IPS-NIHi7 (cell line): ENCODE results near the gene TUBD1.
"Not testable (repeated sequence)": the region's sequence is repeated elsewhere in the genome, so short reads cannot be mapped to it uniquely, and the experiment has no call there.

Experiments used
- DNase-seq: peaks from one replicate; pipeline ENCODE4 v3.0.0; 2012; ENCODE audit warnings: mixed read lengths; ENCODE audit errors: extremely low spot score

Gene TUBD1, protein sequence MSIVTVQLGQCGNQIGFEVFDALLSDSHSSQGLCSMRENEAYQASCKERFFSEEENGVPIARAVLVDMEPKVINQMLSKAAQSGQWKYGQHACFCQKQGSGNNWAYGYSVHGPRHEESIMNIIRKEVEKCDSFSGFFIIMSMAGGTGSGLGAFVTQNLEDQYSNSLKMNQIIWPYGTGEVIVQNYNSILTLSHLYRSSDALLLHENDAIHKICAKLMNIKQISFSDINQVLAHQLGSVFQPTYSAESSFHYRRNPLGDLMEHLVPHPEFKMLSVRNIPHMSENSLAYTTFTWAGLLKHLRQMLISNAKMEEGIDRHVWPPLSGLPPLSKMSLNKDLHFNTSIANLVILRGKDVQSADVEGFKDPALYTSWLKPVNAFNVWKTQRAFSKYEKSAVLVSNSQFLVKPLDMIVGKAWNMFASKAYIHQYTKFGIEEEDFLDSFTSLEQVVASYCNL

DNA sequence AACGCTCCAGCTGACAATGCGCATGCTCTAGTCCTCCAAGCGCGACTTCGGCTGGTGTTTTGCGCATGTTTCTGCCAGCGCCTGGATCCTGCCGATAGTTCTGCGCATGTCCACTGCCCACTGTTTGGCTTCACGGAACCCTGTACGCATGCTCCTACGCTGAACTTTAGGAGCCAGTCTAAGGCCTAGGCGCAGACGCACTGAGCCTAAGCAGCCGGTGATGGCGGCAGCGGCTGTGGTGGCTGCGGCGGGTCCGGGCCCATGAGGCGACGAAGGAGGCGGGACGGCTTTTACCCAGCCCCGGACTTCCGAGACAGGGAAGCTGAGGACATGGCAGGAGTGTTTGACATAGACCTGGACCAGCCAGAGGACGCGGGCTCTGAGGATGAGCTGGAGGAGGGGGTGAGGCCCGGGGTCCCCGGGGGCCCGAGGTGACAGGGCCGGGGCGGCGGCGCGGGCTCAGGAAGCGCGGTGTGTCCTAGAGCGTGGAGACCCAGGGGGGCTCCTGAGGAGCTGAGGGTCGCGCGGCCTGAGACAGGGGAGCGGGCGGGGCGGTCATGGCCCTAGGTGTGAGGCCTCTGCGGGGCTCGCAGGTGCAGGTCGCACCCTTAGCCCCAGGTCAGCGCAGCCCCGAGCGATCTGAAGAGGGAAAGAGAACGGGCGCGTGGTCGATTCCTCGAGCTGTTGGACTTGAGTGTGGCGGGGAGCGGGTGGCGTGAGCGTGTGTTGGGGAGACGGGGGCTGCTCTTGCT is at the start of gene TUBD1, which contains the start of gene RPS6KB1:
Gene TUBD1, minus strand, starts transcription at position 20 of the 752 bp plus-strand sequence. CDS start 1,941 bp downstream, outside the sequence.
Gene RPS6KB1, plus strand, starts transcription at position 198 of the 752 bp plus-strand sequence. Its CDS starts 64 bp downstream, at position 262.
- peak; percentile 99 for DNase-seq

DNA sequence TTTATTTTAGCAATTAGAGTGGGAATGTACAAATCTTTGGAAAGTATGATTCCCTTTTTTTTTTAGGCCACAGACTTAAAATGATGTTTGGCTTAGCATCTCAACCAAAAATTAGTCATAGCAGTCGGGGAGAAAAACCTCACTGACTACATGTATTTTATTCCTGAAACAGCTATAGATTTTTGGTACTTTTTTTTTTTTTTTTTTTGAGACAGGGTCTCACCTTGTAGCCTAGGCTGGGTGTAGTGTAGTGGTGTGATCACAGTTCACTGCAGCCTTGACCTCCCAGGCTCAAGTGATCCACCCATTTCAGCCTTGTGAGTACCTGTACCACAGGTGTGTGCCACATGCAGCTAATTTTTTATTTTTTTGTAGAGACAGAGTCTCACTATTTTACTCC is 48.4 kb upstream of the TUBD1 start:
- no peak for DNase-seq

DNA sequence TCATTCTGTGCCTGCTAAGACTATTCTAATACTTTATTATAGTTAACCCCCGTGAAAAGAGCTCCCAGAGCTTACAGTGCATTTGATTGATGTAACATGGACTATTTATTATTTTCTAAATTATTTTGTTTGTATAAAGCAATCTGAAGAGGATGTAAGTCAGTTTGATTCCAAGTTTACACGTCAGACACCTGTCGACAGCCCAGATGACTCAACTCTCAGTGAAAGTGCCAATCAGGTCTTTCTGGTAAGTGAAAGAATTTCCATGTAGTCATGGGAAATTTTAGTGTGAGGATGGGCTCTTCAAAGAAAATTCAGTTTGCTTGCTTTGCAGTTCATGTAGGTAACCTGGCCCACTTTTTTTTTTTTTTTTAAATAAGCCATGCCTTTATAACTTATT is 48.0 kb upstream of the TUBD1 start:
- not testable (repeated sequence) for DNase-seq

DNA sequence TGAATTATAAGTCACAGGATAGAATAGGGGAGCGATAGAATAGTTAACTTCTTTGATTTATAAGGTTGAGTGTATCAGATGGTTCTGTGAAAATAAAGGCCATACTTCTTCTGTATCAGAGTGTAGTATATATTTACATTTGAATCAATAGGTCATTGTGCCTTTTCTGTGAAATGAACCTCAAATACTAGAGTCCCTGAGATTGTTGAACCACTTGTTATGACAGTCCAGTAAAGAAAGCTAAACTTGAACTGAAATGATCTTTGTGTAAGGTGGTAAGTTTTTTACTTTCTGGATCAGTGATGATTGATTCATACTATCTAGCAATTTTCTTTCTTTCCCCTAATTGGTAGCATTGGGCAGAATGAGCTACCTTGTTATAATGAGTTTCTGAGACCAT is 40.6 kb upstream of the TUBD1 start:
- not testable (repeated sequence) for DNase-seq

DNA sequence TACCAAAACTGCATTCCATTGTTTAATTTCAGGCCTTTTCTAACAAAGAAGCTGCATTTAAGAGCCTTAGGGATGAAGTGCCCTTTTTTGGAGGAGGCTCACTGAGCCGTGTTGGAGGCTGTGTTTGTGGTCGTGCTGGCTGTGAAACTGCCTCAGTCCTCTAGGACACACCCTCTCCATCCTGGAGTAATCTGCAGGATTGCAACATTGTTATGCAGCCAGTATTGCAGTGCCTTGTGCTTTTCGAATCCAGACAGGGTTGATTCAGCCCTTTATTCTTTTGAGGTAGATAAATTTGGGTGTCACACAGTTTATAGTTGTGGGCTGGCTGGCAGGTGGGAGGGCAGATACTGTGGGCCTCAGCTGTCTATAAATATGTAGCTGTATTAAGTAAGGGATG is 38.0 kb upstream of the TUBD1 start:
- DNase-seq = not testable (repeated sequence)

DNA sequence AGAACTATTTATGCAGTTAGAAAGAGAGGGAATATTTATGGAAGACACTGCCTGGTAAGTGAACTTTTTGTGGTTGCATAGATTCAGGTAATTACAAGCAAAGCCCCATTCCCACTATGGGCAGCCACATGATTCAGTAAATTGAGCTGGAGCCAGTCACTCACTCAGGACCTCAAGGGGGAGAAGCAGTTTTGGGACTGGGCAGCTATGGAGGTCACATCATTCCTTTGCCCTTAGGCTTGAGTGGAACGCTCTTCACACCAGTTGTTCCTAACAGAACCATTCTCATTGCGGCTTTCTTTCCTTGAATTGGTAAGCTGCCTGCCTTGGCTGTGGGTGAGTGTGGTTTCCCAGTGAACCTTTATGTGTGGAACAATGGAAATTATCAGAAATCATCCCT is 37.4 kb upstream of the TUBD1 start:
- DNase-seq = not testable (repeated sequence)

DNA sequence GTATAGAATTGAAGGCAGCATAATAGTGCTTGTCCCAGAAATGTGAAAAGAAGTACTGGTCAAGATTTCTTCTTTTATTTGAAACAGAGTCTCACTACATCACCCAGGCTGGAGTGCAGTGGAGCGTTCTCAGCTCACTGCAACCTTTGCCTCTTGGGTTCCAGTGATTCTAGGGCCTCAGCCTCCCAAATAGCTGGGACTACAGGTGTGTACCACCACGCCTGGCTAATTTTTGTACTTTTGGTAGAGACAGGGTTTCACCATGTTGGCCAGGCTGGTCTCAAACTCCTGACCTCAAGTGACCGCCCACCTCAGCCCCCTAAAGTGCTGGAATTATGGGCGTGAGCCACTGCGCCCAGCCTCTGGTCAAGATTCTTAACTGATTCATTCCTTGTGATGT is 27.9 kb upstream of the TUBD1 start:
- not testable (repeated sequence) for DNase-seq

DNA sequence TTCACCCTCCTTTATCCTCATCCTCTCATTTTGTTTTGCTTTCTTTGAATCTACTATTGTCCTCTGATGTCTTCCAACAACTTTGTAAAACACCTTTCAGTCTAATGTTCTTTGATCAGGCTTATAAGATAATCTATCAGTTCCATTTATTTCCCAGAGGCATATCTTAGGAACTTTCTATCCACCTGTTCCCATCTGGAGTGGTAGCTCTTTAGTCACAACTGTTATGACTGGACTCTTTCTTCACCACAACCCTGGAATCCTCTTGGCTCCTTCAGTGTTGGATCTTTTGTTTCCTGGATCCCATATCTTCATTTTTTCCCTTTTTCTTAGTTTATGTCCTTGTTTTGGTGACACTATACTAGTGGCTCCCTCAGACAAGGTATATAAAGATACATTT is 23.7 kb upstream of the TUBD1 start:
- no peak for DNase-seq

DNA sequence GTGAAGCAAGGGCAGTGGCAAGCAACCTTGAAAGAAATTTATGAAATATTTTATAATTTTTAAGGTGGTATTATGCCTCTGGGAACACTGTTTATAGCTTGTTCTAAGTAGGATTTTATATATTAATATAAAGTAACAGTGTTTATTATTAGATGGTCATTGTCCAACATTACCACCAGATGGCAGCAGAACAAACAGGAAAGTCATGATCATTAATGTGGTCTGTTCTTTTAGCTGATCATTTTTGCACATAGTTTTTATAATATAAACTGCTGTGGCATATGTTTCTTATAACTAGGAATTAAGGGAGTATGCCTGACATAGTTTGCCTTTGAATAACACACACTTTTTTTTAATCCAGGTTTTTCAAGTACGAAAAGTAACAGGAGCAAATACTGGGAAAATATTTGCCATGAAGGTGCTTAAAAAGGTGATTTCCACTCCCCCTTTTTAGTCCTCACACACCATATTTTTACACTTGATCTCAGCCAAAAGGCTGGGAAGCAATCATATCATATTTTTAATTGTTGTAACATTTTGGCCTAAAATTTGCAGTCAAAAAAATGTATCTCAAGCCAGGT is 21.6 kb upstream of the TUBD1 start:
- peak; percentile 50 for DNase-seq

DNA sequence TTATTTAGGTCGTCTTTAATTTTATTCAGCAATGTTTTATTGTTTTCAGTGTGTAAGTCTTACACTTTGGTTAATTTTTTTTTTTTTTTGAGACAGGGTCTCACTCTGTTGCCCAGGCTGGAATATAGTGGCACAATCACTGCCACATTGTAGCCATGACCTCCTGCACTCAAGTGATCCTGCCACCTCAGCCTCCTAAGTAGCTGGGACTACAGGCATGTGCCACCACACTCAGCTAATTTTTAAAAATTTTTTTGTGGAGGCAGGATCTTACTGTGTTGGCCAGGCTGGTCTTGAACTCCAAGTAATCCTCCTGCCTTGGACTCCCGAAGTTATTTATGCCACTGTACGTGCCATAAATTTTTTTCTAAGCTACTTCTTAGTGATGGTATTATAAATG is 14.7 kb upstream of the TUBD1 start:
- DNase-seq = no peak

DNA sequence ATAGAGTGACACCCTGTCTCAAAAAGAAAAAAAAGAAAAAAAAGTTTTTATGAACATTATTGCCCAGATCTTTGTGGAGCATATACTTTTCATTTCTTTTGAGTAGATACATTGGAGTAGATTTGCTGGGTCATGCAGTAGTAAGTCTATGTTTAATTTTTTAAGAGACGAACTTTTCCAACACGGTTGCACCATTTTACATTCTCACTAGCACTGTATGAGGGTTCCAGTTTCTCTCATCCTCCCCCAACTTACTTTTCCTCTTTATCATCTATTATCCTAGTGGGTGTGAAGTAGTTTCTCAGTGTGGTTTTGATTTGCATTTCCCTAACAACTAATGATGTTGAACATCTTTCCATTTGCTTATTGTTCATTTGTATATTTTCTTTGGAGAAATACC is 10.7 kb upstream of the TUBD1 start:
- no peak for DNase-seq

DNA sequence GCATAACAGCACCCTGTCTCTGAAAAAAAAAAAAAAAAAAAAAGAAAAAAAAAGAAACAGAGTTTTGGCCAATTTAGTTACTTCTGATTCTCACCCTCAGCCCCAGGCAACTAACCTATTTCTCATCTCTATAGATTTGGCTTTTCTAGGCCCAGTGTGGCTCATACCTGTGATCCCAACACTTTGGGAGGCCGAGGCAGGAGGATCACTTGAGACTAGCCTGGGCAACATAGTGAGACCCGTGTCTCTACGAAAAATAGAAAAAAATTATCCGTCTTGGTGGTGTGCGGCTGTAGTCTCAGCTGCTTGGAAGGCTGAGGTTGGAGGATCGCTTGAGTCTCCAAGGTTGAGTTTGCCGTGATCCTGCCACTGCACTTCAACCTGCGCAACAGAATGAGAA is 8.9 kb upstream of the TUBD1 start:
- no peak for DNase-seq

DNA sequence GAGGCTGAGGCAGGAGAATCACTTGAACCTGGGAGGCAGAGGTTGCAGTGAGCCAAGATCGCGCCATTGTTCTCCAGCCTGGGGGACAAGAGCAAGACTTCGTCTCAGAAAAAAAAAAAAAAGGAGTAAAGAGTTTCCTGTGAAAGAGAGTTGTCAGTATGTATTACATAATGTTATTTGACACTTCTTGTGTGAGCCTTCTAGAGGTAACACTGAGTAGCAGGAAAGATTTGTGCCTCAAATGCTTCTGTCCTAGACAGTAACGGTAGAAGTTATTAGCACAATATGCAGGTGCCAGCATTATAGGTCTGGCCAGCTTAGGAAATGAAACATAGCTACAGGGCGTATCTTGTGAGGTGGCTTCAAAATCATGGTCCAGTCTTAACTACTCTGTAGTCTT is 6.4 kb upstream of the TUBD1 start:
- DNase-seq = no peak

DNA sequence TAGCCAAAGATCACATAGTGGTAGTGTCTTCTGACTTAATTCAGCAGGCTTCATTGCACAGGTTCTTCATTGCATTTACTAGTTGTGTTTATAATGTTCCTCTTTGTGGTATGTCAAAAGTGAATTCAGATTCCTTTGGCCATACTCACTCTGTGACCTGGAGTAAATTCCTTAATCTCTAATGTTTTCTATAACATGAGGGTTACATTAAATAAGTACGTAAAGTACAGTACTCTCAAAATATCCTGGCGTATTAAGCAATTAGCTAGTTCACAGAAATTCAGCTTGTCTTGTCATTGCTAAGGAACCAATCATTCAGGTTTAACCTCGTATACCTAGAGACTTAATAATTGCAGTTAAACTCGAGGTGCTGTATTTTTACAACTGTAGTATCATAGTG is 4.3 kb upstream of the TUBD1 start:
- no peak for DNase-seq

DNA sequence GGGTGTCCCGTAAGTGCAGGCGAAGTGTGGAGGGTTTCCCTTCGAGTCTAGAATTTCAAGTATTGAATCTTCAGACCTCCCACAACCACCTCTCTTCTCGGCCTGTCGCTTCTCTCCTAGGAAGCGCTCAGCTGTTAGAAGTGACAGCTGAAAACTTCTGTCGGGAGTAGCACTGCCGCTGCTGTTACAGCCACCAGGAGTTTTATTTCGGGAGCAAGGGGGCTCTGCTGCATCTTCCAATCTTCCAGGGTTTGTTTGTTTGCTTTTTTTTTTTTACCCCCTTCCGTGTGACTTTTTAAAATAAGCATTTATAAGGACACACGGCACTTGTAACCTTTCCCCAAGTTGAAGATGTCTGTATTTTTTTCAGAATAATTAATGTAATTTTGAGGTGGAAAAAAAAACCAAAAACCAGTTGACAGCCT is 945 bp upstream of the TUBD1 start:
- peak; percentile 48 for DNase-seq

DNA sequence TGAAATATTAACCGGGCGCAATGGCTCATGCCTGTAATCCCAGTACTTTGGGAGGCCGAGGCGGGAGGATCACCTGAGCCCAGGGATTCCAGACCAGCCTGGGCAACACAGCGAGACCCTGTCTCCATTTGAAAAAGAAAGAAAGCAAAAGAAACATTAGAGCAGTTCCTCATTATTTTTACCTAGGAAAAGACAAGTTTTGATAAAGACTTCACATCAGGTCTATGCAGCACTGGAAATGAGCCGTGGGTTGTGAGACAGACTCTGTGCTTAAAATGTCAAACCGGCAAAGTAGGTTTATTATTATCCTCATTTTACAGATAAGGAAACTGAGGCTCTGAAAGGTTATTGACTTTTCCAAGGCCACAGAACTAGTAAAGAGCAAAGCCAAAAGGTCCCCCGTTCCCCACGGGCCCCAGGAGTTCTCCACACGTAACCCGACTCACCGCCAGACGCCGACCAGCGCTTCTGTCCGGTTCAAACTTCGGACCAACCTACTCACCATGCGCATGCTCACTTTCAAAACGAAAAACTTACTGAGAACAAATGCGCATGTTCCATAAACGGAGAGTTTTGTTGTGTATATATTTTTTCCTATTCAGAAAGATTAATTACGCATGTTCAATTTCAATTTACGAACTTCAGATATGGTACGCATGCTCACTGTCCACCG is 356 bp downstream of the TUBD1 start:
- DNase-seq = peak; percentile 59

DNA sequence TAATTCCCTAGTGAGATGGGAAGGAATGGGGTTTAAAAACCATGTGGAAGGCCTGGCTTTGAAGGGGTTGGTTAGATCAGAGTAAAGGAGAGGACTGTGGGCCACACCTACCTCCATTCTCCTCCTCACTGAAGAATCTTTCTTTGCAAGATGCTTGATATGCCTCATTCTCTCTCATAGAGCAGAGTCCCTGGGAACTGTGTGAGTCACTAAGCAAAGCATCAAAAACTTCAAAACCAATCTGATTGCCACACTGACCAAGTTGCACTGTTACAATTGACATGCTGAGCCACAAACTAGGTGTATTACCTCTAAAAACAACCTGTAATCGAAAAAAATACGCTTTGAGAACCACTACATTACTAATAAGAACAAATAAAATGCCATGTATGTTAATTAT is 2.0 kb downstream of the TUBD1 start:
- no peak for DNase-seq

DNA sequence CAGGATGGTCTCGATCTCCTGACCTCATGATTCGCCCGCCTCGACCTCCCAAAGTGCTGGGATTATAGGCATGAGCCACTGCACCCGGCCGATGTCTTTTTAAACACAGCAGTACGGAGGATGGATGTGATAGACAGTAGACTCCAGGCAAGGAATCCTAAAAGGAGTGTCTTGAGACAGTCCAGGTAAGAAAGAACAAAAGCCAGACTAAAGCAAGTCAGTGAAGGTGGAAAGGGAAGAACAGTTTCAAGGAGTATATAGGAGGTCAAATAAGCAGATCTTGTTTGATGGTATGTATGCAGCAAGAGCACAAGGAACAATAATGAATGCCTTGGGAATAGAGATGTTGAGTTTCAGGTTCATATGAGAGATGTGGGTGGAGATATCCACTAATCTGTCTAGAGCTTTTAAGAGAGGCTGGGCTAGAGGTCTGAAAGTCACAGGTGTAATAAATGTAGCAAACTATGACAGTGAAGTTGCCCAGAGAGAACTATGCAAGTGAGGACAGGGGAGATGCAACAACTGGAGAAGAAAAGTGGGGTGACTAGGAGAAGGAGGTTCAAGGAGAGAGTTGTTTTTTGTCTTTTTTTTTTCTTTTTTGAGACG is 4.5 kb downstream of the TUBD1 start:
- DNase-seq = no peak

DNA sequence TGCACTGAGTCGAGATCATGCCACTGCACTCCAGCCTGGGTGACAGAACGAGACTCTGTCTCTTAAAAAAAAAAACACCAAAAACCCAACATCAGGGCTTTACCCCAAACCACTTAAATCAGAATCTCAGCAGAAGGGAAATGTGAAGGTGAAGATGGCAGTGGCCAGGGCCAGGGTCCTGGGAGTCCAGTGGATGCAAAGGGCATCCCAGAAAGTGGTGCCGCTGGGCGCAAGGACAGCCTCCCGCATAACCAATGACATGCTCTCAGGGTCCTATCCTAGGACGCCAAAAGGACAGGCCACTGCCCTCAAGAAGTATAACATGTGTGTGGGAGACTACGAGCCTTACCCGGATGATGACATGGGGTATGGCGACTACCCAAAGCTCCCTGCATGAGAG is 7.9 kb downstream of the TUBD1 start:
- DNase-seq = no peak

DNA sequence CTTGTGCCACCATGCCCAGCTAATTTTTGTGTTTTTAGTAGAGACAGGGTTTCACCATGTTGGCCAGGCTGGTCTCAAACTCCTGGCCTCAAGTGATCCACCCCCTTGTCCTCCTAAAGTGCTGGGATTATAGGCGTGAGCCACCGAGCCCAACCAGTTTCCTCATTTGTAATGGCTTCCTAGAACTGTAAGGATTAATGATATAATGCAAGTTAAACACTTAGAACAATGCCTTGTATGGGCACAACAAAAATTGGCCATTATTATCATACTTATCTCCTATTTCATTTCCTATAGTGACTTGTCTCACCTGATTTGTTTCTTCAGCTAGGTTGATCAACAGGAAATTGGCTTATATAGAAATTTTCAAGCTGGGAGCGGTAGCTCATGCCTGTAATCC is 14.1 kb downstream of the TUBD1 start:
- DNase-seq = no peak

DNA sequence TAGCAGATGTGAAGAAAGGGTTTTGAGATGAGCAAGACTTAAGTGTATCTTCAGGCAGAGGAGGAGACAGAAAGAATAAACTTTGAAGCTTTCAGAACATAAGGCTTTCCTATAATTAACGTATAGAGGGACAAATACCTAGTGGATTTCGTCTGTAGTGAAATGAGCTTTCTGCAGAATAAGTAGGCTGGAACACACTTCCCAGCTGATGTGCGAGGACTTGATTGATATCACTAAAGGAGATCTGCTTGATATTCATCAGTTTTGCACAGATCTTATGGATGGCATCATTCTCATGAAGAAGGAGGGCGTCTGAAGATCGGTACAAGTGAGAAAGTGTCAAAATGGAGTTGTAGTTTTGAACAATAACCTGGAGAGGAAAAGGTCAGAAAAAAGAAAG is 14.8 kb downstream of the TUBD1 start:
- DNase-seq = no peak

DNA sequence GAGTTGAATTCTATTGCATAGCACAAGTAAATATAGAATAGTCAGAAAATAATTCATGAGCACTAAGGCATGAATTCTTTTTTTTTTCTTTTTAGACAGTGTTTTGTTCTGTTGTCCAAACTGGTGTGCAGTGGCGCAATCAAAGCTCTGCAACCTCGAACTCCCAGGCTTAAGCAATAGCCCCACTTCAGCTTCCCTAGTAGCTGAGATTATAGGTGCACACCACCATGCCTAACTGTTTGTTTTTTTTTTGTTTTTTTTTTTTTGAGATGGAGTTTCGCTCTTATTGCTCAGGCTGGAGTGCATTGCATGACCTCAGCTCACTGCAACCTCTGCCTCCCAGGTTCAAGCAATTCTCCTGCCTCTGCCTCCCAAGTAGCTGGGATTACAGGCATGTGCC is 16.6 kb downstream of the TUBD1 start:
- no peak for DNase-seq
